WTC11 (cell line): ENCODE results near the gene WASHC2C.
"Not testable (repeated sequence)": the region's sequence is repeated elsewhere in the genome, so short reads cannot be mapped to it uniquely, and the experiment has no call there.

Experiments used
- SP1 ChIP-seq: sonication (generic); formaldehyde crosslinking; conservative IDR thresholded peaks from 2 replicates; pipeline ENCODE4 v1.8.1; 2022; ENCODE audit warnings: missing genetic modification reagents
- TP53 ChIP-seq: sonication (generic); formaldehyde crosslinking; IDR thresholded peaks from 2 replicates; pipeline ENCODE4 v1.8.1; 2023; ENCODE audit warnings: mild to moderate bottlenecking, missing genetic modification reagents
- TF ChIP-seq, protein P1 (sequence below): fragments of 200-600 bp; IDR thresholded peaks from 2 replicates; pipeline ENCODE4 v1.8.0; 2022; ENCODE audit warnings: antibody characterized with exemption
- TF ChIP-seq, protein P2 (sequence below): sonication (generic); formaldehyde crosslinking; IDR thresholded peaks from 2 replicates; pipeline ENCODE4 v1.8.0; 2022; ENCODE audit warnings: missing genetic modification reagents
- TF ChIP-seq, protein P3 (sequence below): sonication (generic); formaldehyde crosslinking; IDR thresholded peaks from 2 replicates; pipeline ENCODE4 v1.8.1; 2023; ENCODE audit warnings: mild to moderate bottlenecking, moderate library complexity, missing genetic modification reagents
- TF ChIP-seq, protein P4 (sequence below): sonication (generic); formaldehyde crosslinking; IDR thresholded peaks from 2 replicates; pipeline ENCODE4 v1.8.0; 2022; ENCODE audit warnings: mild to moderate bottlenecking, missing genetic modification reagents

DNA sequence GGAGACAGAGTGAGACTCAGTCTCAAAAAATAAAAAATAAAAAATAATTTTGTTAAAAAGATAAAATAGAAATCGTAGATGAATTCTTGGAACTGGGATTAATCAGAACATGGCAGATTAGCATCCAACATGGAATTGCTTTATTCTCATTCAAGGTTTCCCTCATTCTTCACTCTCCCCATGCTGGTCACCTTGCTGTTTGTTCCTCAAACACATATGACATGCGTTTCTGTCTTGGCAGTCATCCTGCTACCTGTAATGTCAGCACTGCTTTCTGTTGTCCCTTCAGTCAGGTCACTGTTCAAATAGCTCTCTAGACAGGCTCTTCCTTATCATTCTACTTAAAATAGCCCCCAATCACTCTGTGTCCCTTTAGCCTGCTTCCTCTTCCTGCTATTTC, 95.9 kb downstream of the WASHC2C start:
- TF ChIP-seq, protein P1, sequence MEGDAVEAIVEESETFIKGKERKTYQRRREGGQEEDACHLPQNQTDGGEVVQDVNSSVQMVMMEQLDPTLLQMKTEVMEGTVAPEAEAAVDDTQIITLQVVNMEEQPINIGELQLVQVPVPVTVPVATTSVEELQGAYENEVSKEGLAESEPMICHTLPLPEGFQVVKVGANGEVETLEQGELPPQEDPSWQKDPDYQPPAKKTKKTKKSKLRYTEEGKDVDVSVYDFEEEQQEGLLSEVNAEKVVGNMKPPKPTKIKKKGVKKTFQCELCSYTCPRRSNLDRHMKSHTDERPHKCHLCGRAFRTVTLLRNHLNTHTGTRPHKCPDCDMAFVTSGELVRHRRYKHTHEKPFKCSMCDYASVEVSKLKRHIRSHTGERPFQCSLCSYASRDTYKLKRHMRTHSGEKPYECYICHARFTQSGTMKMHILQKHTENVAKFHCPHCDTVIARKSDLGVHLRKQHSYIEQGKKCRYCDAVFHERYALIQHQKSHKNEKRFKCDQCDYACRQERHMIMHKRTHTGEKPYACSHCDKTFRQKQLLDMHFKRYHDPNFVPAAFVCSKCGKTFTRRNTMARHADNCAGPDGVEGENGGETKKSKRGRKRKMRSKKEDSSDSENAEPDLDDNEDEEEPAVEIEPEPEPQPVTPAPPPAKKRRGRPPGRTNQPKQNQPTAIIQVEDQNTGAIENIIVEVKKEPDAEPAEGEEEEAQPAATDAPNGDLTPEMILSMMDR = not testable (repeated sequence)
- TF ChIP-seq, protein P2, sequence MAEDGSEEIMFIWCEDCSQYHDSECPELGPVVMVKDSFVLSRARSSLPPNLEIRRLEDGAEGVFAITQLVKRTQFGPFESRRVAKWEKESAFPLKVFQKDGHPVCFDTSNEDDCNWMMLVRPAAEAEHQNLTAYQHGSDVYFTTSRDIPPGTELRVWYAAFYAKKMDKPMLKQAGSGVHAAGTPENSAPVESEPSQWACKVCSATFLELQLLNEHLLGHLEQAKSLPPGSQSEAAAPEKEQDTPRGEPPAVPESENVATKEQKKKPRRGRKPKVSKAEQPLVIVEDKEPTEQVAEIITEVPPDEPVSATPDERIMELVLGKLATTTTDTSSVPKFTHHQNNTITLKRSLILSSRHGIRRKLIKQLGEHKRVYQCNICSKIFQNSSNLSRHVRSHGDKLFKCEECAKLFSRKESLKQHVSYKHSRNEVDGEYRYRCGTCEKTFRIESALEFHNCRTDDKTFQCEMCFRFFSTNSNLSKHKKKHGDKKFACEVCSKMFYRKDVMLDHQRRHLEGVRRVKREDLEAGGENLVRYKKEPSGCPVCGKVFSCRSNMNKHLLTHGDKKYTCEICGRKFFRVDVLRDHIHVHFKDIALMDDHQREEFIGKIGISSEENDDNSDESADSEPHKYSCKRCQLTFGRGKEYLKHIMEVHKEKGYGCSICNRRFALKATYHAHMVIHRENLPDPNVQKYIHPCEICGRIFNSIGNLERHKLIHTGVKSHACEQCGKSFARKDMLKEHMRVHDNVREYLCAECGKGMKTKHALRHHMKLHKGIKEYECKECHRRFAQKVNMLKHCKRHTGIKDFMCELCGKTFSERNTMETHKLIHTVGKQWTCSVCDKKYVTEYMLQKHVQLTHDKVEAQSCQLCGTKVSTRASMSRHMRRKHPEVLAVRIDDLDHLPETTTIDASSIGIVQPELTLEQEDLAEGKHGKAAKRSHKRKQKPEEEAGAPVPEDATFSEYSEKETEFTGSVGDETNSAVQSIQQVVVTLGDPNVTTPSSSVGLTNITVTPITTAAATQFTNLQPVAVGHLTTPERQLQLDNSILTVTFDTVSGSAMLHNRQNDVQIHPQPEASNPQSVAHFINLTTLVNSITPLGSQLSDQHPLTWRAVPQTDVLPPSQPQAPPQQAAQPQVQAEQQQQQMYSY (CRISPR knock-in tag) = not testable (repeated sequence)
- TF ChIP-seq, protein P3, sequence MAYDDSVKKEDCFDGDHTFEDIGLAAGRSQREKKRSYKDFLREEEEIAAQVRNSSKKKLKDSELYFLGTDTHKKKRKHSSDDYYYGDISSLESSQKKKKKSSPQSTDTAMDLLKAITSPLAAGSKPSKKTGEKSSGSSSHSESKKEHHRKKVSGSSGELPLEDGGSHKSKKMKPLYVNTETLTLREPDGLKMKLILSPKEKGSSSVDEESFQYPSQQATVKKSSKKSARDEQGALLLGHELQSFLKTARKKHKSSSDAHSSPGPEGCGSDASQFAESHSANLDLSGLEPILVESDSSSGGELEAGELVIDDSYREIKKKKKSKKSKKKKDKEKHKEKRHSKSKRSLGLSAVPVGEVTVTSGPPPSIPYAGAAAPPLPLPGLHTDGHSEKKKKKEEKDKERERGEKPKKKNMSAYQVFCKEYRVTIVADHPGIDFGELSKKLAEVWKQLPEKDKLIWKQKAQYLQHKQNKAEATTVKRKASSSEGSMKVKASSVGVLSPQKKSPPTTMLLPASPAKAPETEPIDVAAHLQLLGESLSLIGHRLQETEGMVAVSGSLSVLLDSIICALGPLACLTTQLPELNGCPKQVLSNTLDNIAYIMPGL (CRISPR knock-in tag) = not testable (repeated sequence)
- not testable (repeated sequence) for TF ChIP-seq SP1; TP53 (CRISPR knock-in tag)
- TF ChIP-seq, protein P4, sequence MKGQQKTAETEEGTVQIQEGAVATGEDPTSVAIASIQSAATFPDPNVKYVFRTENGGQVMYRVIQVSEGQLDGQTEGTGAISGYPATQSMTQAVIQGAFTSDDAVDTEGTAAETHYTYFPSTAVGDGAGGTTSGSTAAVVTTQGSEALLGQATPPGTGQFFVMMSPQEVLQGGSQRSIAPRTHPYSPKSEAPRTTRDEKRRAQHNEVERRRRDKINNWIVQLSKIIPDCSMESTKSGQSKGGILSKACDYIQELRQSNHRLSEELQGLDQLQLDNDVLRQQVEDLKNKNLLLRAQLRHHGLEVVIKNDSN (CRISPR knock-in tag) = not testable (repeated sequence)
